ENCODE results near the gene ACOX2. TPM values are rescaled to one million over a fixed set of nuclear protein-coding genes. Genes with fewer than 3 reads are reported as not detected.
"Not testable (repeated sequence)": the region's sequence is repeated elsewhere in the genome, so short reads cannot be mapped to it uniquely, and the experiment has no call there.

Gene ACOX2
- polyA plus RNA-seq, 1 donor from 2014 or later: not detected

- H3K27ac Mint-ChIP-seq: peak overlapping the region in 1 of 3 donors; percentile 46
- no peak overlapping the region for H3K4me3 Mint-ChIP-seq
- H3K4me1 Mint-ChIP-seq: peaks cover 4 to 5% (median 5%) of the 10 kb centered on the region in 3 donors
- peaks cover 1% of the 10 kb centered on the region for H3K36me3 Mint-ChIP-seq
- no peaks in the 10 kb centered on the region for H3K9me3 Mint-ChIP-seq
- no peaks in the 10 kb centered on the region for H3K27me3 Mint-ChIP-seq
Measured at GRCh38 chr3:58532794-58533220, 4.2 kb downstream of the ACOX2 start.

- Mint-ChIP-seq H3K9me3 (no peaks in the 10 kb centered on the region), H3K27ac (no peak overlapping the region), H3K36me3 (peaks cover 1% of the 10 kb centered on the region), H3K27me3 (no peaks in the 10 kb centered on the region), H3K4me3 (no peak overlapping the region), H3K4me1 (peaks cover 4 to 5% (median 5%) of the 10 kb centered on the region in 3 donors)
Measured at GRCh38 chr3:58531956-58532355, 5.0 kb downstream of the ACOX2 start.

DNA sequence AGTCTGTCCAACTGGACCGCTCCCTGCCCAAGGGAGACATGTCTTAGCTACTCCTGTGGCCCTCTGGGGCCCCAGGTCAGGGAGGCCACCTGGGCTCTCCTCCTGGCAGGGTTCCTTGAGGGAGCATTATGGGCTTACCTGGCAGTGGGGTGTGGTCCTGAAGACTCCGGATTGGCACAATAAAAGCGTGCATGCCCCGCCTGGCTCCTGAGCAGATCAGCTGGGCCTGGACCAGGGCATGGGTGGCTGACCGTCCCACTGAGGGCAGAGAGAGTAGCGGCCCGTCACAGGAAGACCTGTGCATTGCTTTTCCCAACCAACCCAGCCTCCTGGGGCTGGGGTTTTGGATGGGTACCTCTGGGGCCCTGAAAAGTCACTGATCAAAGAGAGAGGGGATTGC lies 5.4 kb downstream of the ACOX2 start:
- Mint-ChIP-seq H3K27ac (no peak overlapping the region), H3K9me3 (no peaks in the 10 kb centered on the region), H3K27me3 (no peaks in the 10 kb centered on the region), H3K36me3 (peaks cover 1% of the 10 kb centered on the region), H3K4me3 (no peak overlapping the region), H3K4me1 (peaks cover 4 to 5% (median 5%) of the 10 kb centered on the region in 3 donors)

GRCh38 chr3:58530354-58530865 lies 6.6 kb downstream of the ACOX2 start:
- no peak overlapping the region for H3K4me3 Mint-ChIP-seq
- H3K36me3 Mint-ChIP-seq: no peaks in the 10 kb centered on the region
- no peaks in the 10 kb centered on the region for H3K27me3 Mint-ChIP-seq
- no peaks in the 10 kb centered on the region for H3K9me3 Mint-ChIP-seq
- no peak overlapping the region for H3K27ac Mint-ChIP-seq
- peaks cover 4 to 5% (median 5%) of the 10 kb centered on the region in 3 donors for H3K4me1 Mint-ChIP-seq

- no peak overlapping the region for H3K4me3 Mint-ChIP-seq
- H3K27ac Mint-ChIP-seq: peak overlapping the region in 1 of 3 donors; percentile 57
- H3K9me3 Mint-ChIP-seq: no peaks in the 10 kb centered on the region
- H3K4me1 Mint-ChIP-seq: peaks cover 4 to 5% (median 5%) of the 10 kb centered on the region in 3 donors
- H3K27me3 Mint-ChIP-seq: no peaks in the 10 kb centered on the region
- no peaks in the 10 kb centered on the region for H3K36me3 Mint-ChIP-seq
Measured at GRCh38 chr3:58529516-58530353, 7.3 kb downstream of the ACOX2 start.

GRCh38 chr3:58528629-58529028 lies 8.4 kb downstream of the ACOX2 start:
- Mint-ChIP-seq H3K4me1 (peaks cover 4 to 5% (median 5%) of the 10 kb centered on the region in 3 donors), H3K9me3 (no peaks in the 10 kb centered on the region), H3K36me3 (no peaks in the 10 kb centered on the region), H3K4me3 (no peak overlapping the region), H3K27ac (no peak overlapping the region), H3K27me3 (no peaks in the 10 kb centered on the region)

DNA sequence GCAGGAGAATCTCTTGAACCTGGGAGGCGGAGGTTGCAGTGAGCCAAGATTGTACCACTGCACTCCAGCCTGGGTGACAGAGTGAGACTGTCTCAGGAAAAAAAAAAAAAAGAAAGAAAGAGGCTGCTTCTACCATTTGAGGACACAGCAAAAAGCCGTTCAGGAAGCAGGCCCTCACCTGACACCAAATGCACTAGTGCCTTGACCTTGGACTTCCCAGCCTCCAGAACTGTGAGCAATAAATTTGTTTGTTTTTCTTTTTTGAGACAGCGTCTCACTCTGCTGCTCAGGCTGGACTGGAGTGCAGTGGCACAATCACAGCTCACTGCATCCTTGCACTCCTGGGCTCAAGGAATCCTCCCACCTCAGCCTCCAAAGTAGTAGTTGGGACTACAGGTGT lies 9.6 kb downstream of the ACOX2 start:
- H3K9me3 Mint-ChIP-seq, H3K36me3 Mint-ChIP-seq, H3K27me3 Mint-ChIP-seq: not testable (repeated sequence)

DNA sequence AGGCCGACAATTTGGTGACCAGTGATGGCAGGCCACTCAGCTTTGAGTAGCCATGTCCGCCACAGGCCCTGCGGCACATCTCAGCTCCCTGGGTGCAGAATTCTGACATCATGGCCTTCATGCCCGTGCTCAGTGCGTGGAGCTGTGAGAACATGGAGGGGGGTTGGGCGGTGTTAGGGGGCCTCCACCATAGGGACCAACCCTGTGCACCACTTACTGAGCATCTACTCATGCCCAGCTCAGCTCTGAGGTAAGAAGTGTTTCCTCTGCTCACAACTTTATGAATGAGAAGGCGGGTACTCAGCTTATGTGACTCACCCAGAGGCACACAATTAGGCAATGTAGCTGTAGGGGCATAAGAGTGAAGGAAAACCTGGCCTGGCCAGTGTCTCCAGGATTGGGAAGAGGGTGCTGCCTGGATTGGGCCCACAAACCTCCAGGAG lies 10.5 kb downstream of the ACOX2 start:
- H3K27me3 Mint-ChIP-seq: no peaks in the 10 kb centered on the region
- H3K4me1 Mint-ChIP-seq: no peaks in the 10 kb centered on the region
- no peaks in the 10 kb centered on the region for H3K9me3 Mint-ChIP-seq
- no peaks in the 10 kb centered on the region for H3K36me3 Mint-ChIP-seq
- H3K27ac Mint-ChIP-seq: no peak overlapping the region
- H3K4me3 Mint-ChIP-seq: no peak overlapping the region

More for the DNA sequence above, 9.6 kb downstream of the ACOX2 start:
- H3K4me3 Mint-ChIP-seq, H3K4me1 Mint-ChIP-seq, H3K27ac Mint-ChIP-seq: not testable (repeated sequence)

GRCh38 chr3:58524326-58524888 lies 12.6 kb downstream of the ACOX2 start:
- no peaks in the 10 kb centered on the region for H3K4me1 Mint-ChIP-seq
- H3K9me3 Mint-ChIP-seq: no peaks in the 10 kb centered on the region
- no peaks in the 10 kb centered on the region for H3K36me3 Mint-ChIP-seq
- no peak overlapping the region for H3K27ac Mint-ChIP-seq
- H3K27me3 Mint-ChIP-seq: no peaks in the 10 kb centered on the region
- H3K4me3 Mint-ChIP-seq: no peak overlapping the region

DNA sequence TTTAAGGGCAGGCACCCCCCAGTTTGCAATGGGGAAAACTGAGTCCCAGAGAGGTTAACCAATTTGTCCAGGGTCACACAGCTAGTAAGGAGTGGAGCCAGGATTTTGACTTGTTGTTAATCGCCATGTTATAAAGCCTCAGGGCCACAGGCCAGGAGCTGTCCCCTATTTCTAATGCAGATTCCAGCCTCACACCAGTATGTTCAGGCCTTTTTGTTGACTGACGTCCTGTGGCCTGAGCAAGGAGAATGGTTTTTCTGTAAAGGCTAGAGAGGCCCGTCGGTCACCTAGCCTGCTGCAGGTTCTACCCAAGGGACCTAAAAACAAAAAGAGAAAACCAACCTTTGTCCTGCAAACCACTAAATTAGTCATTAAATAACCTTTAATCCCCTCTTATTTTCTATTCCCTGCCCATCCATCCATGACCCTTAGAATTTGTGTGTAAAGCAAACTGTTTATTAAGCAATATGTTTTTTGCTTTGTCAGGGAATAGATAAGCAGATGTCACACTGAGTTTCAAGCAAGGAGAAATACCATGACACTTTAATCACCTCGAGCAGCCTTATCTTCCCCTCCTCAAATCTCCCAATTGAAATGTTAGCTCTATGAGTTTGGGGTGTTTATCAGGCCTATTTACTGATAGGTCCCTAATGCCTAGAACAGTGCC lies 14.1 kb downstream of the ACOX2 start:
- no peaks in the 10 kb centered on the region for H3K9me3 Mint-ChIP-seq
- H3K27ac Mint-ChIP-seq: no peak overlapping the region
- no peak overlapping the region for H3K4me3 Mint-ChIP-seq
- H3K4me1 Mint-ChIP-seq: no peaks in the 10 kb centered on the region
- no peaks in the 10 kb centered on the region for H3K36me3 Mint-ChIP-seq
- H3K27me3 Mint-ChIP-seq: no peaks in the 10 kb centered on the region

DNA sequence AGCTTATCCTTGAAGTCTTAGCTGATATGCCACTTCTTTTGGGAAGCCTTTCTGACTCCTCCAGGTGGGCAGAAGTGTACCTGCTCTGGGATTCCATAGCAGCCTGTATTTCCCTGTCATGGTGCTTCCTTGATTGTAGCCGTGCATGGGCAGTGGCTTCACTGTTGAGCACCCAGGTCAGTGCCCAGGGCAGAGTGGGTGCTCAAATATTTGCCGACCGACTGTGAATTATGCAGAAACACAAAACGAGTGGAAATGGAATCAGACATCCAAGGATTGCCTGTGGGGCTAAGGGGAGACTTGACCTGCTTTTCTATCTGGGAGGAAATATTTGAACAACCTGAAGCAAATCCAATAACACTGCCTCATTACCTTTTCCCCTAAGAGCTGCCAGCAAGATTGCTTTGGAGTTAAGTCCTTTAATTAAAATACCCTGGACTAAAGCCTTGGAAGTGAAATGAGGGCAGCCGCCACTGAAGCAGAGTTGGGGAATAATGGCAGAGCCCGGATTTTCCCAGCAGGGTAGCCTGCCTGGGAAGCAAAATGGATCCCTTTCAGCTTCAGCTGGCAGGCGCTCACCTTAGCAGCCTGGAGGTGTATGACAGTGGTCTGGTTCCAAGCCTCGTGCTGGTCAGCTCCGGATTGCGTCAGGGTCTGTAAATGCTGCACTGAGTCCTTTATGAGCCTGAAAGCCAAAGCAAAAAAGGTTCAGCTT lies 14.9 kb downstream of the ACOX2 start:
- H3K27me3 Mint-ChIP-seq: no peaks in the 10 kb centered on the region
- no peaks in the 10 kb centered on the region for H3K4me1 Mint-ChIP-seq
- H3K9me3 Mint-ChIP-seq: no peaks in the 10 kb centered on the region
- no peaks in the 10 kb centered on the region for H3K36me3 Mint-ChIP-seq
- H3K4me3 Mint-ChIP-seq: no peak overlapping the region
- no peak overlapping the region for H3K27ac Mint-ChIP-seq

- Mint-ChIP-seq H3K27ac (peak overlapping the region in 1 of 3 donors; percentile 67), H3K27me3 (no peaks in the 10 kb centered on the region), H3K4me1 (no peaks in the 10 kb centered on the region), H3K9me3 (no peaks in the 10 kb centered on the region), H3K36me3 (no peaks in the 10 kb centered on the region), H3K4me3 (no peak overlapping the region)
Measured at GRCh38 chr3:58521336-58521670, 15.7 kb downstream of the ACOX2 start.

DNA sequence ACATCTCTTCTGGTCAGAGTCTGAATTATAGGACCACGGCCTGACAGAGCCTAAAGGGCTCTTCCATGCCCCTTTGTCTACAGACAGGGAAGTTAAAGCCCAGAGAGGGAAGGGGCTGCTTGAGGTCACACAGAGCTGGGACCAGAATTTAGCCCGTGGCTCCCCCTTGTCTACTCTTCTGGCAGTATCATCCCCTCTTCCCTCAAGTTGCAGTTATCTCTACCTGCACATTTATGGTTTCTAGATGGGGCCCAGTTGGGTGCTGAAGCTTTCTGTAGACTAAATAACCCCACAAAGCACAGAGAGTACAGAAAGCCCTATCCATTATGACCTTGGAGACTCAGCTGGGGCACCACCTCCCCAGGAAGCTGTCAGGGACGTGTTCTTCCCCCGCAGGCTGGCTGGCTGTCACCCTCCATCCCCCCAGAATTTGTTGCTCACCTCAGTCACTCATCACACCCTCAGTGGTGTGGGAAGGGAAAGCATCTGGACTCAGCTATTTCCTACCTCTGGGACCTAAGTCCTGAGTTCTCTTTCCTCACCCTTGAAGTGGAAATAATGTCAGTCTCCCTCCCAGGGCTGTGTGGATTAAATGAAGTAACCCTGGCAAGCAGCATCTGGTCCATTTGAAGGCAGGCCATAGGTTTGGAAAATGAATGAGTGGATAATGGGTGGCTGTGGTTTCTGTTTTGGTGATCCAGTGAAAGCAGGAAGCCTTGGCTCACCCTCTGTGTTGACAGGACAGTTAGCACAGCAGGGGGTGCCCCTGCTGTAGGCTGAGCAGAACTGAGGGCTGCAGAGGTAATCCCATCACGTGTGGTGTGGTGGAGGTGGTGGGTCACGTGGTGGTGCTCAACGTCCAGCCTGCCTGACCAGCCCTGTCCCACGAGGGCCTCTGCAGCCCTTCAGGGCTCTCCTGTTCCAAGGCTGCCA lies 16.3 kb downstream of the ACOX2 start:
- no peaks in the 10 kb centered on the region for H3K4me1 Mint-ChIP-seq
- H3K27me3 Mint-ChIP-seq: no peaks in the 10 kb centered on the region
- no peaks in the 10 kb centered on the region for H3K9me3 Mint-ChIP-seq
- H3K27ac Mint-ChIP-seq: peak overlapping the region in 2 of 3 donors; percentile 28 to 67
- no peaks in the 10 kb centered on the region for H3K36me3 Mint-ChIP-seq
- H3K4me3 Mint-ChIP-seq: no peak overlapping the region
